Stimulated activated CD8-positive, alpha-beta memory T cell treated with anti-CD3 and anti-CD28 coated beads, Interleukin-15, amount 100 ng/mL, for 24 hours (primary cell): ENCODE measurements around the gene FILIP1L.

ENCODE experiments used
- DNase-seq: peaks from one replicate; pipeline ENCODE4 v3.0.0-alpha.2; 2020; ENCODE audit warnings: low read depth

The FILIP1L gene

GRCh38 chr3:99972380-99973104 lies 141.8 kb downstream of the FILIP1L start:
- no peak for DNase-seq

GRCh38 chr3:99971761-99972160 lies 142.5 kb downstream of the FILIP1L start:
- no peak for DNase-seq

GRCh38 chr3:99970198-99970597 lies 144.1 kb downstream of the FILIP1L start:
- DNase-seq, result no peak

GRCh38 chr3:99969136-99969535 lies 145.2 kb downstream of the FILIP1L start:
- DNase-seq, result no peak

- DNase-seq, result no peak
These were observed 146.5 kb downstream of the FILIP1L start for GRCh38 chr3:99967796-99968195.

- DNase-seq, result no peak
These were observed 147.5 kb downstream of the FILIP1L start for GRCh38 chr3:99966662-99967416.

GRCh38 chr3:99965681-99966408 lies 148.5 kb downstream of the FILIP1L start:
- no peak for DNase-seq

- DNase-seq, result no peak
These were observed 149.2 kb downstream of the FILIP1L start for GRCh38 chr3:99965077-99965476.

- no peak for DNase-seq
These were observed 151.6 kb downstream of the FILIP1L start for GRCh38 chr3:99962703-99963102.

- DNase-seq, result no peak
These were observed 152.4 kb downstream of the FILIP1L start for GRCh38 chr3:99961756-99962515.

- no peak for DNase-seq
These were observed 153.4 kb downstream of the FILIP1L start for GRCh38 chr3:99960941-99961340.

- DNase-seq, result no peak
These were observed 154.0 kb downstream of the FILIP1L start for GRCh38 chr3:99960123-99960878.

- no peak for DNase-seq
These were observed 155.9 kb downstream of the FILIP1L start for GRCh38 chr3:99958222-99958912.

GRCh38 chr3:99957151-99957796 lies 157.0 kb downstream of the FILIP1L start:
- no peak for DNase-seq

GRCh38 chr3:99955773-99956562 lies 158.3 kb downstream of the FILIP1L start:
- DNase-seq, result no peak

GRCh38 chr3:99954914-99955644 lies 159.2 kb downstream of the FILIP1L start:
- DNase-seq, result no peak

- no peak for DNase-seq
These were observed 160.7 kb downstream of the FILIP1L start for GRCh38 chr3:99953596-99953995.

- DNase-seq, result no peak
These were observed 162.0 kb downstream of the FILIP1L start for GRCh38 chr3:99952306-99952705.

GRCh38 chr3:99951701-99952100 lies 162.6 kb downstream of the FILIP1L start:
- no peak for DNase-seq
